Measurements from ENCODE around the gene THAP7.

THAP7 gene

GRCh38 chr22:20992456-20993303, 9.2 kb downstream of the THAP7 start:
- Histone ChIP-seq H3K9ac (ENCODE audit: low read length) (no peak overlapping the region), H3K36me3 (ENCODE audit: control insufficient read depth, insufficient read depth, low read length) (peaks cover 26% of the 10 kb centered on the region), H3K9me3 (ENCODE audit: control insufficient read depth, low read length) (no peaks in the 10 kb centered on the region), H3K4me3 (ENCODE audit: low read length) (no peak overlapping the region), H3K27me3 (ENCODE audit: control insufficient read depth, insufficient read depth, low read length) (no peaks in the 10 kb centered on the region), H3K4me1 (ENCODE audit: control insufficient read depth, insufficient read depth, low read length) (no peaks in the 10 kb centered on the region)

- Histone ChIP-seq H3K36me3 (ENCODE audit: control insufficient read depth, insufficient read depth, low read length) (peaks cover 22% of the 10 kb centered on the region), H3K4me3 (ENCODE audit: low read length) (no peak overlapping the region), H3K4me1 (ENCODE audit: control insufficient read depth, insufficient read depth, low read length) (no peaks in the 10 kb centered on the region), H3K27me3 (ENCODE audit: control insufficient read depth, insufficient read depth, low read length) (no peaks in the 10 kb centered on the region), H3K9ac (ENCODE audit: low read length) (no peak overlapping the region), H3K9me3 (ENCODE audit: control insufficient read depth, low read length) (no peaks in the 10 kb centered on the region)
Measured at GRCh38 chr22:20992056-20992442, 9.9 kb downstream of the THAP7 start.

GRCh38 chr22:20991252-20992055, 10.5 kb downstream of the THAP7 start:
- H3K4me3 ChIP-seq (ENCODE audit: low read length) = no peak overlapping the region
- peaks cover 17% of the 10 kb centered on the region for H3K36me3 ChIP-seq (ENCODE audit: control insufficient read depth, insufficient read depth, low read length)
- no peaks in the 10 kb centered on the region for H3K9me3 ChIP-seq (ENCODE audit: control insufficient read depth, low read length)
- no peaks in the 10 kb centered on the region for H3K27me3 ChIP-seq (ENCODE audit: control insufficient read depth, insufficient read depth, low read length)
- H3K4me1 ChIP-seq (ENCODE audit: control insufficient read depth, insufficient read depth, low read length) = no peaks in the 10 kb centered on the region
- no peak overlapping the region for H3K9ac ChIP-seq (ENCODE audit: low read length)

GRCh38 chr22:20990184-20991180, 11.4 kb downstream of the THAP7 start:
- Histone ChIP-seq H3K36me3 (ENCODE audit: control insufficient read depth, insufficient read depth, low read length) (peaks cover 17% of the 10 kb centered on the region), H3K9ac (ENCODE audit: low read length) (no peak overlapping the region), H3K9me3 (ENCODE audit: control insufficient read depth, low read length) (no peaks in the 10 kb centered on the region), H3K4me1 (ENCODE audit: control insufficient read depth, insufficient read depth, low read length) (no peaks in the 10 kb centered on the region), H3K27me3 (ENCODE audit: control insufficient read depth, insufficient read depth, low read length) (no peaks in the 10 kb centered on the region), H3K4me3 (ENCODE audit: low read length) (no peak overlapping the region)

GRCh38 chr22:20989323-20990138, 12.4 kb downstream of the THAP7 start:
- Histone ChIP-seq H3K4me3 (ENCODE audit: low read length) (no peak overlapping the region), H3K9me3 (ENCODE audit: control insufficient read depth, low read length) (no peaks in the 10 kb centered on the region), H3K27me3 (ENCODE audit: control insufficient read depth, insufficient read depth, low read length) (no peaks in the 10 kb centered on the region), H3K4me1 (ENCODE audit: control insufficient read depth, insufficient read depth, low read length) (no peaks in the 10 kb centered on the region), H3K9ac (ENCODE audit: low read length) (no peak overlapping the region), H3K36me3 (ENCODE audit: control insufficient read depth, insufficient read depth, low read length) (peaks cover 17% of the 10 kb centered on the region)

- Histone ChIP-seq H3K36me3 (ENCODE audit: control insufficient read depth, insufficient read depth, low read length) (peaks cover 17% of the 10 kb centered on the region), H3K9me3 (ENCODE audit: control insufficient read depth, low read length) (no peaks in the 10 kb centered on the region), H3K4me3 (ENCODE audit: low read length) (no peak overlapping the region), H3K9ac (ENCODE audit: low read length) (no peak overlapping the region), H3K27me3 (ENCODE audit: control insufficient read depth, insufficient read depth, low read length) (no peaks in the 10 kb centered on the region), H3K4me1 (ENCODE audit: control insufficient read depth, insufficient read depth, low read length) (no peaks in the 10 kb centered on the region)
Measured at GRCh38 chr22:20988573-20989322, 13.2 kb downstream of the THAP7 start.

GRCh38 chr22:20987375-20987774, 14.5 kb downstream of the THAP7 start:
- no peaks in the 10 kb centered on the region for H3K27me3 ChIP-seq (ENCODE audit: control insufficient read depth, insufficient read depth, low read length)
- peaks cover 10% of the 10 kb centered on the region for H3K4me1 ChIP-seq (ENCODE audit: control insufficient read depth, insufficient read depth, low read length)
- H3K4me3 ChIP-seq (ENCODE audit: low read length) = no peak overlapping the region
- H3K9ac ChIP-seq (ENCODE audit: low read length) = no peak overlapping the region
- H3K36me3 ChIP-seq (ENCODE audit: control insufficient read depth, insufficient read depth, low read length) = peaks cover 9% of the 10 kb centered on the region
- H3K9me3 ChIP-seq (ENCODE audit: control insufficient read depth, low read length) = no peaks in the 10 kb centered on the region

GRCh38 chr22:20986365-20986764, 15.6 kb downstream of the THAP7 start:
- Histone ChIP-seq H3K27me3 (ENCODE audit: control insufficient read depth, insufficient read depth, low read length) (no peaks in the 10 kb centered on the region), H3K9ac (ENCODE audit: low read length) (no peak overlapping the region), H3K9me3 (ENCODE audit: control insufficient read depth, low read length) (no peaks in the 10 kb centered on the region), H3K4me1 (ENCODE audit: control insufficient read depth, insufficient read depth, low read length) (peaks cover 13% of the 10 kb centered on the region), H3K4me3 (ENCODE audit: low read length) (no peak overlapping the region), H3K36me3 (ENCODE audit: control insufficient read depth, insufficient read depth, low read length) (no peaks in the 10 kb centered on the region)

- Histone ChIP-seq H3K4me3 (ENCODE audit: low read length) (no peak overlapping the region), H3K36me3 (ENCODE audit: control insufficient read depth, insufficient read depth, low read length) (no peaks in the 10 kb centered on the region), H3K9me3 (ENCODE audit: control insufficient read depth, low read length) (no peaks in the 10 kb centered on the region), H3K27me3 (ENCODE audit: control insufficient read depth, insufficient read depth, low read length) (no peaks in the 10 kb centered on the region), H3K4me1 (ENCODE audit: control insufficient read depth, insufficient read depth, low read length) (peaks cover 19% of the 10 kb centered on the region), H3K9ac (ENCODE audit: low read length) (no peak overlapping the region)
Measured at GRCh38 chr22:20985720-20986119, 16.2 kb downstream of the THAP7 start.

- peak overlapping the region; percentile 89 for H3K9ac ChIP-seq (ENCODE audit: low read length)
- peaks cover 6% of the 10 kb centered on the region for H3K27me3 ChIP-seq (ENCODE audit: control insufficient read depth, insufficient read depth, low read length)
- no peaks in the 10 kb centered on the region for H3K36me3 ChIP-seq (ENCODE audit: control insufficient read depth, insufficient read depth, low read length)
- H3K9me3 ChIP-seq (ENCODE audit: control insufficient read depth, low read length) = no peaks in the 10 kb centered on the region
- peaks cover 33% of the 10 kb centered on the region for H3K4me1 ChIP-seq (ENCODE audit: control insufficient read depth, insufficient read depth, low read length)
- H3K4me3 ChIP-seq (ENCODE audit: low read length) = peak overlapping the region; percentile 91
Measured at GRCh38 chr22:20983081-20983771, 18.7 kb downstream of the THAP7 start.

Data from mucosa of stomach (tissue), 1 donor.